SH-SY5Y (cell line): ENCODE measurements around the gene ADAMTS8.

Experiments used
- GATA2 ChIP-seq: IDR thresholded peaks from 2 replicates; pipeline ENCODE4 v1.6.1; 2011; ENCODE audit warnings: mild to moderate bottlenecking, low read depth, low read length
- GATA3 ChIP-seq: IDR thresholded peaks from 2 replicates; pipeline ENCODE4 v1.6.1; 2011; ENCODE audit warnings: low read depth, mild to moderate bottlenecking, low read length, moderate library complexity

- TF ChIP-seq GATA2: no peak
- TF ChIP-seq GATA3: no peak
These were observed 20.0 kb downstream of the ADAMTS8 start for GRCh38 chr11:130408401-130408890.
